GM19395 (cell line): ENCODE measurements around the gene SCNN1G.

Experiments
- ATAC-seq: cut with Tn5 transposase; IDR thresholded peaks from one replicate; pipeline ENCODE4 v1.9.1; 2021; ENCODE audit warnings: mild to moderate bottlenecking, moderate library complexity; ENCODE audit not compliant: unreplicated experiment

The SCNN1G gene

DNA sequence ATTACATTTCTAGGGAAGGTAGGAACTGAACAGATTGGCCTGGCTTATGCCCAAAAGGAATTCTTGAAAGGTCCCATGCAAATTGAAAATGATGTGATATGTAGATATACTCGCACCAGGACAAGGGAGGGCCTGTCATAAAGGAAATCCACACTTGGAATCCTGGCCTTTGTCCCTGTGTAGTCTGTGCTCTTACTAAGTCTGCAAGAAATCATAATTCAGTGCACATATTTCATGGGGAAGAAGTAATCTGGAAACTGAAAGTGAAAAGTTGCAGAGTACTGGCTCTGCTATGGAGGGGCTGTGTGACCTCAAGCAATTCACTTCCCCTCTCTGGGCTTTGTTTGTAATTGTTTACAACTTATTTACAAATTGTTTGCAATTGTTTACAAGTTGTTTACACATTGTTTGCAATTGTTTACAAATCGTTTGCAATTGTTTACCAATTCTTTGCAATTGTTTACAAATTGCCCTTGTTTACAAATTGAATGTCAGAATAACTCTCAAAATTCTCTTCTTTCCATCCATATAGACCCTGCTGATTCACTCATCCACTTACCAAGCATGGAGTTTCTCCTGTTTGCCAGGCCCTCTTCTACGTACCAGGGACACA is 12.9 kb downstream of the SCNN1G start:
- ATAC-seq, result no peak

DNA sequence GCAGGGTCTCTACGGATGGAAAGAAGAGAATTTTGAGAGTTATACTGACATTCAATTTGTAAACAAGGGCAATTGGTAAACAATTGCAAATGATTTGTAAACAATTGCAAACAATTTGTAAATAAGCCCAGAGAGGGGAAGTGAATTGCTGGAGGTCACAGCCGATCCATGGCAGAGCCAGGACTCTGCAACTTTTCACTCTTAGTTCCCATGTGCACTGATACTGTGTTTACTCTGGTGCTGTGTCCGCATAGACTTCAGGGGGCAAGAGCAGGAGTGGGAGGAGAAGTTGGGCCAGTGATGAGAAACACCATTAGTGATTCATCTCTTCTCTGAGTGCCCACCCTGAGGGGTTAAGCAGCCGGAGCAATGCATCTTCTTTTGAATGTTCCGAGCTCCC is 14.0 kb downstream of the SCNN1G start:
- ATAC-seq, result no peak

DNA sequence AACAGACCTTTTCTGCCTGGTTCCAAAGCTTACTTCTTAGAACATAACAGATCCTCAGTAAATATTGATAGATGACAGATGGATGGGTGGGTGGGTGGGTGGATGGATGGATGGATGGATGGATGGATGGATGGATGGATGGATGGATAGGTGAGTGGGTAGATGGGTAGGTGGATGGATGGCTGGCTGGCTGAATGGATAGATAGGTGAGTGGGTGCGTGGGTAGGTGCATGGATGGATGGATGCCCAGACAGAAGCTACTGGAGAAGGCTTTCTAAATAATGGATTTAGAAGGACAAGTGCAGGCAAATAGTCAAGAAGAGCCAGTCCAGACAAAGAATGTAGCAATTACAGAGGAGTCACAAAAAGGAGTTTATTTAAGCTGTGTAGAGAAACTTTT is 19.6 kb downstream of the SCNN1G start:
- no peak for ATAC-seq

DNA sequence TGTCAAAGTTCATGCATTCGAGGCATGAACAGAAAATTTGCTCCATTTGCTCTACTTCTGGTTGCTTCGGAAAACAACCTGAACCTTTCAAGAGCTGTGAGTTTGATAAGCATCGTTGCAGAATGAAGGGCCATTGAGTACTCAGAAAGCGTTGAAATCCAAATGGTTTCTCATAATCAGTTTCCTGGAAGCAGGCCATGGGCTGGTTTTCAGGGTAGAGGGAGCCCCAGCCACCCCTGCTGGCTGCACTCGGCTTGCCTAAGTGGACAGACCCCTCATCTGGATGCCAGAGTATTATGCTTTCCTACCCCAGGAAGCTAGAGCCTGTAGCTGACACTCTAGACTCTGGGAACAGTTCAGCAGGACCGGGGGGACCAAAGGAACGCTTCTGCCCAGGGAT is 24.4 kb downstream of the SCNN1G start:
- no peak for ATAC-seq

DNA sequence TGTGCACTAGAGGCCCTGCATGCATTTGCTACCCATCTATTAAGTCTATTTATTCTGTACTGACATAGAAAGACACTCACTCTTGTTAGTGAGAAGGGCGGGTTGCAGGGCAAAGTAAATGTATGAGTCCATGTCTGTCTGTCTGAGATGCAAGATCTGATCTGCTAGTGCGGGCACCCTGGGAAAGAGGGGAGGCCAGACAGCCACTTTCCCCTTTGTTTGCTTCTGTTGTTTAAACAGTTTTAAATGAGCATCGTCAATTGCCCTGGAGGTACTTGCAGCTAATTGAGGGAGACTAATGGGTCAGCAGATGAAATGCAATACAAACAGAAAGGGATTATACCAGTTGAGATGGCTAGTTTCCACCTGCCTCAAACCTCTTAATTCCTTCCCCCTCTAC is 24.9 kb downstream of the SCNN1G start:
- ATAC-seq, result no peak

DNA sequence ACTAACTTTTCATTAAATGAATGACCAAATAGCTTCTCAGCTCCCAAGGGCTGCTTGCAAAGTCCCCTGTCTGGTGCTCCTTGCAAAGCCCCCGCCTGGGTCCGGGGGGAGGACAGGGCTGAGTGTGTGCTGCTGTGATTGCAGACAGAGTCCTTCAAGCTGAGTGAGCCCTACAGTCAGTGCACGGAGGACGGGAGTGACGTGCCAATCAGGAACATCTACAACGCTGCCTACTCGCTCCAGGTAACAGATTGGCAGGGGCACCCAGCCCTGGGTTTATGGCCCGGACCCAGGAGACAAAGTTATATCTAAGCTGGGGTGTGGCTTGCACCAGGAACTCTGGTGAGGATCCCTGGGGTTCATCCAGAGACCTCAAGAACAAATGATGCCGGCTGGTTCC is 27.1 kb downstream of the SCNN1G start:
- ATAC-seq, result no peak

DNA sequence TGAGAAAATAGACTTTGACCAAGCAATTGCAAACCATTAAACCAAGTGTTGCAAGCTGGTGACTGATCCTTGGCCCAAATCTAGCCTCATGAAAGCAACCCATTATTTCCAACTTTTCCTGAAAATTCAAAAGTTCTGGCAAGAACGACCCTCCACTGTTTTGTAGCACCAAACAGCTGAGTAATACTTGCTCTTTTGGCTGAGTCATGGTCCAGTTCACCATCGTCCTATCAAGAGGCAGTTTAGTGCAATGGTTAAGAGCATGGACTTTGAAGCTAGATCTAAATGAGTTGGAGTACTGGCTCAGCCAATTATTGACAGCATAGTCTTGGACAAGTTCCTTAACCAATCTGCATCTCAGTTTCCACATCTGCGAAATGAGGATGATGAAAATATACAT is 31.3 kb downstream of the SCNN1G start:
- no peak for ATAC-seq

DNA sequence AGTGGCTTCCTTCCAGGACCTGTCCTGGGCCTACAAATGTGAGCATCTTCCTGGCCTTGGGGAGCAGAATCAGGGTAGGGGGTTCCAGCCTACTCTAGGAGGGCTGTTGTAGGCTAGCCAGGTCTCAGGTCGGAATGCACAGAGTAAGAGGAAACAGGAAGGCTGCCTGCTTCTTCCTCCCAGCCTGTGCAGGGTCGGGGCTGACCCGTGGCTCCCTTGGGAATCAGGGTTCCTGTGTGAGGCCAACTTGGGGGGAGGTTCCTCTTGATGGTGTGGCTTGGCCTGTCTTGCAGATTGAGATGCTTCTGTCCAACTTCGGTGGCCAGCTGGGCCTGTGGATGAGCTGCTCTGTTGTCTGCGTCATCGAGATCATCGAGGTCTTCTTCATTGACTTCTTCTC is 32.3 kb downstream of the SCNN1G start:
- ATAC-seq, result no peak

DNA sequence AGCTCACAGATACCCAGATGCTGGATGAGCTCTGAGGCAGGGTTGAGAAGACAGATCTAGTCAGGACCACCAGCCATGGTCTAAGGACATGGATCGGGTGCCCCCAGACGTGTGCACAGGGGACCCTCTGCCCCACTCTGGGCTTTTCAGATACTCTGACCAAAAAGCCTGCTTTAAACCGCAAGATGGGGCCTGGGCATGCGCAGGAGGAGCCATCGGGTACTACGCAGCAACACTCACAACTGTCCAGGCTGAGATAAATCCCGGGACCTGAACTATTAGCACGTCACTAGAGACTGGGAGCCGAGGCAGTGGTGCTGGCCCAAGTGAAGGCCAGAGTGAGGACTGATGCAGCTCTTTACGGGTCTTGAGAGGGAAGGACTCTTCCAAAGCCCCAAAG is 32.9 kb downstream of the SCNN1G start:
- no peak for ATAC-seq

DNA sequence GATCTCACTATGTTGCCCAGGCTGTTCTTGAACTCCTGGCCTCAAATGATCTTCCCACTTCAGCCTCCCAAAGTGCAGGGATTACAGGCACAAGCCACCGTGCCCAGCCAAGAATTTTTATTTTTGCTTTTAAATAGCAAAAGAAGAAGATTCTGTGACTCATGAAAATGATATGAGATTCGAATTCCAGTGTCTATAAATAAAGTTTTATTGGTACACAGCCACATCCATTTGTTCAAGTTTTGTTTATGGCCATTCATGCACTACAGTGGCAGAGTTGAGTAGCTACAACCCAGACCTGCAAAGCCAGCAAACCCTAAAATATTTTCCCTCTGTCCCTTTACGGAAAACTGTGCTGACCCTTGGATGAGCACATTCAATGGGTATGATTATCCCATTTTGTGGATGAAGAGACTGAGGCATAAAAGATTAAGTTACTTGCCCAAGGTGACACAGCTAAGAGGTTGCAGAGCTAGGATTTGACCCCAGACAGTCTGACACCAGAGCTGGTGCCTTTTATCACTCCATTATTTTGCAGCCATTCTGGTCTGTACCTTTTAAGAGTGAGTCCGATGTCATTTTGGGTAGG is 34.2 kb downstream of the SCNN1G start:
- ATAC-seq, result no peak

DNA sequence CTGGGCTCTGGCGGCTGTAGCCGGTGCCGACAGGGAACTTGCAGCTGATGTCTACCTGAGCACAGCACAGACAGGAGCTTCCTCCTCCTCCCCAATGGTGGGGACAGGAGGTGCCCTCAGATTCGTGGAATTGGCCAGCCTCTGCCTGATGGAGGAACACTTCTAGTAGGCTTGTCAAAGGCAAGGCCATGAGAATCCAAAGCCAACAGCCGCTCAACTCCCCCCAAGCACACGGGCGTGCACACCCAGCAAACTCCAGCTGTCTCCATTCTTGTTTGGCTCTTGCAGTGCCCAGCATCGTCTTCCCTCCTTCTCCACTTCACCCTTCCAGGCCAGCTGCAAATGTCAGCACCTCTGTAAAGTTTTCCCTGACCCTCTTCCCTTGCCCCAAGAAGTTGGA is 35.1 kb downstream of the SCNN1G start:
- no peak for ATAC-seq

DNA sequence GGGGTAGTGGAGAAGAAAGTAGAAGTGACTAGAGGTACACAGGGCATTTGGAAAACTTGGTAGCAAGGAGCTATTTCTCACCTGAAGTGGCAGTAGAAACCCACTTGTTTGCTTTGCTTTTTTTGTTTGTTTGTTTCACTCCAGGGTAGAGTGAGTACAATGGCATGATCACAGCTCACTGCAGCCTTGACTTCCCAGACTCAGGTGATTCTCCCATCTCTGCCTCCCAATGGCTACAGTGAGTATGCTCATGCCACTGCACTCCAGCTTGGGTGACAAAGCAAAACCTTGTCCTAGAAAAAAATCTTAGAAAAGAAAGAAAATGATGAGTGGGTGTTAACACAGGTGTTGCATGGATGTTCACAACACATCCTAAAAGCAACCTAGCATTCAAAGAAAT is 40.4 kb downstream of the SCNN1G start:
- ATAC-seq, result no peak

DNA sequence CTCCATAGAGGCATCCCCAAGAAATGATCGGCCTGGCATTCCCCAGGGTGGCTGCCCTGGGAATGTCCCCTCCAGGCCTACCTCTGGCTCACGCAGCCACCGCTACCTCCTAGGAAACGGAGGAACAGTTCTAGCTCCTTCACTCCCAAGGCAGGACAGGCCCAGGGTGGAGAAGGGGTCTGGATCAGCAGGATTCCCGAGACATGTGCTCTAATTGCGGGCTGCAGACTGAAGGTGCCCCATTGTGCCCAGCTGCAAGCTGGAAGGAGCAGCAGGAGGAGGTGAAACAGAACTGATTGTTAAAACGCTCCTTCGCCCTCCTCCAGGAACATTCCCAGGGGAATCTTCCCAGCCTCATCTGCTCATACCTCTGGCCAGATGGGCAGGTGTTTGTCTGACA is 40.8 kb downstream of the SCNN1G start:
- no peak for ATAC-seq

DNA sequence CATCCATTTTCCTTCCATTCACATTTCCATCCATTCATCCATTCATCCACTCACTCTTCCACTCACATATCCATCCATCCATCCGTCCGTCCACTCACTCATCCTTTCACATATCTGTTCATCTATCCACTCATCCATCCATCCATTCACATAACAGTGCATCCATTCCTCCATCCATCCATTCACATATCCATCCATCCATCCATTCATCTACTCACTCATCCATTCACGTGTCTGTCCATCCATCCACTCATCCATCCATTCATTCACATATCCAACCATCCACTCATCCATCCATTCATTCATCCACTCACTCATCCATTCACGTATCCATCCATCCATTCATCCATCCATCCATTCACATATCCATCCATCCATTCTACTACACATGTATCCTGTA is 42.6 kb downstream of the SCNN1G start:
- no peak for ATAC-seq

DNA sequence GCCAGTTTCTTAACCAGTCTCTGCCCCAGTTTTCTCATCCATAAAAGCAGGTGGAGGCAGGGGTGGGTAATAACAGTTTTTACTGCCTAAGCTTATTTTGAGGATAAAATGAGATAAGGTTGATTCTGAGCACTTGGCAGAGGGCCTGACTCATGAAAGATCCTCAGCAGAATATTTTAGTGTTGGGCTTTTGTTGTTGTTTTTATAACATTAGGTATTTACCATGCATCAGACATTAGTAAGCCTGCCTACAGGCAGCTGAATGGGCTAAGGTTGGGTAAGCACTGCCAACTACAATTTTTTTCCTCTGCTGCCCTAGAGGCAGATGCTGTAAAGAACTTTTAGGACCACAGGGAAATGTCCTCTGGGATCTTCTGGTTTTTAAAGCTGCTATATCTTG is 43.1 kb downstream of the SCNN1G start:
- ATAC-seq, result no peak

DNA sequence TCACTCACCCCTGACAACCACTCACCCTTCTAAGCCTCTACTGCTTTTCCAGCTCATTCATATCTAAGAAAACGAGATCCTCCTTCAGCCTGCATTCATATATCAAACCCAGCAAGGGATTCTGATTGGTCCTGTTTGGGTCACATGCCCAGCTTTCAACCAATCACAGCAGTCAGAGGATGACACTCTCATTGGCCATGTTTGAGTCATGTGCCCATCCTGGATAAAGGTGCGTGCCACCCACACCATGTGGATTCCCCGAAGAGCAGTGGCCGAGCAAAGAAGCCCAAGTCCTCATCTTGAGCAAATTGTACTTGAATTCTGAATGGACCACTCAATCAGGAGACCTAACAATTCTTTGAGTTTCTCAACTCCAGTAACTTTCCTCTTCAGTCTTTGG is 45.0 kb downstream of the SCNN1G start:
- no peak for ATAC-seq

DNA sequence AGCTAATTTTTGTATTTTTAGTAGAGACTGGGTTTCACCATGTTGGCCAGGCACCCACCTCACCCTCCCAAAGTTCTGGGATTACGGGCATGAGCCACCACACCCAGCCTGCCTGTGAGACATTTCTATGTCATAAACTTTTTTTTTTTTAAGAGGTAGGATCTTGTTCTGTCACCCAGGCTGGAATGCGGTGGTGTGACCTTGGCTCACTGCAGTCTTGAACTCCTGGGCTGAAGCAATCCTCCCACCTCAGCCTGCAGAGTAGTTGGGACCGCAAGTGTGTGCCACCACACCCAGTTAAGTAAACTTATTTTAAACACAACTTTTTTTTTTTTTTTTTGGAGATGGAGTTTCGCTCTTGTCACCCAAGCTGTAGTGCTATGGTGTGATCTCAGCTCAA is 47.2 kb downstream of the SCNN1G start:
- ATAC-seq, result no peak

DNA sequence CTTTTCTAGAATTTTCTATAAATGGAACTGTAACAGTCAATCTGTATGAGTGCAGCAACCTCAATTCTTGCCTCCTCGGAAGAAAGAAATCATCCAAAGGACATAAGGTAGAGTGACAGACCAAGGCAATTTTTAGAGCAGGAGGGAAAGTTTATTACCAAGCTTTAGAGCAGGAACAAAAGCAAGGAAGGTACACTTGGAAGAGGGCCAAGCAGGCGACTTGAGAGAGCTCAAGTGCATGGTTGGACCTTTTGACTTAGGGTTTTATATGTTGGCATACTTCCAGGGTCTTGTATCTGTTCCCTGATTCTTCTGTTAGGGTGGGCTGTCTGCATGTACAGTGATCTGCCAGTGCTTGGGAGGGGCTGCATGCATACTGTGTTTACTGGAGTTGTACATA is 50.3 kb downstream of the SCNN1G start:
- no peak for ATAC-seq

DNA sequence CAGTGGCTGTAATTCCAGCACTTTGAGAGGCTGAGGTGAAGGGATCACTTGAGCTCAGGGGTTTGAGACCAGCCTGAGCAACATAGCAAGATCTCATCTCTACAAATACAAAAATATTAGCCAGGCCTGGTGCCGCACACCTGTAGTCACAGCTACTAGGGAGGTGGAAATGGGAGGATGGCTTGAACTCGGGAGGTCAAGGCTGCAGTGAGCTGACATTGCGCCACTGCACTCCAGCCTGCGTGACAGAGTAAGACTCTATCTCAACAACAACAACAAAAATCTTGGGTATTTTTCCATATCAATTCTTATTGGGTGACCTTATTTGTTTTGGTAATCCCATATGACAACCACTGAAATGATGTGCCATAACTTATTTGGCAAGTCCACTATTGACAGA is 52.6 kb downstream of the SCNN1G start:
- ATAC-seq, result no peak

DNA sequence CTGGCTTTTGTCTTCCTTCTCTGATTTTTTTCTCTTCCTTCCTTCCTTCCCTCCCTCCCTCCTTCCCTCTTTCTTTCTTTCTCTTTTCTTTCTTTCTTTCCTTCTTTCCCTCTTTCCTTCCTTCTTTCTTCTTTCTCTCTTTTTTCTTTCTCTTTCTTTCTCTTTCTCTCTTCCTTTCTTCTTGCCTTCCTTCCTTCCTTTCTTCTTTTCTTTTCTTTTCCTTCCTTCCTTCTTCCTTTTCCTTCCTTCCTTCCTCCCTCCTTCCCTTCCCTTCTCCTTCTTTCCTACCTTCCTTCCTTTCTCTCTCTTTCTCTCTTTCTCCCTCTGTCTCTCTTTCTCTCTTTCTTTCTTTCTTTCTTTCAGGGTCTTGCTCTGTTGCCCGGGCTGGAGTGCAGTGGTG is 54.4 kb downstream of the SCNN1G start:
- ATAC-seq, result no peak

DNA sequence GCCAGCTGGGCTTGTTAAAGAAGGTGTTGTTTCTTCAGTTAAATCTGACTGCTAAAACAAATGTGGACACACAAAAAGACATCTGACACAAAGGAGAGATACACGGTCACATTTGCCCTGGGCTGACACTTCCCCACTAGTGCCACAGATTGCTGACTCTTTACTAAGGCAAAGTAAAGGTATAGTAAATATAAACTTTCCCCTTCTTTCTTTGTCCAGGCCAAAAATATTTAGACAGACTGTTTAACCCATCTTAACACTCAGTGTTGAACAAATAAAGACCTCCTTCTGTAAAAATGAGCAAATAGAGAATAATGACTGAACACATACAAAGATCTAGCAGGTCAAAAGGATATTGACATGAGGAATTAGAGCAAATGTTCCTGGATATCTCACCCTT is 58.4 kb downstream of the SCNN1G start:
- no peak for ATAC-seq

DNA sequence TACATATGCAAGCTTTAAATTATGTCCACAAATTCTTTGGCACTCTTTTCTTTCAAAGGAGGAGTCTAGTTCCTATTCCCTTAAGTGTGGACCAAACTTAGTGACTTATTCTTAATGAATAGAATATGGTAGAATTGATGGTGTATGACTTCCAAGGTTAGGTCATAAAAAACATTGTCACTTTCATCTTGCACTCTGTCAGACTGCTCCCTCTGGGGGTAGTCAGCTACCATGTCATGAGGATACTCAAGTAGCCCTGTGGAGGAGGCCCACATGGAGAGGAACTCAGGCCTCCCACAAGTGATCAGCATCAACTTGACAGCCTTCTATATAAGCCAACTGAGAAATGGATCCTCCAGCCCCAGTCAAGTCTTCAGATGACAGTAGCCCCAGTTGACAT is 61.6 kb downstream of the SCNN1G start:
- ATAC-seq, result no peak

DNA sequence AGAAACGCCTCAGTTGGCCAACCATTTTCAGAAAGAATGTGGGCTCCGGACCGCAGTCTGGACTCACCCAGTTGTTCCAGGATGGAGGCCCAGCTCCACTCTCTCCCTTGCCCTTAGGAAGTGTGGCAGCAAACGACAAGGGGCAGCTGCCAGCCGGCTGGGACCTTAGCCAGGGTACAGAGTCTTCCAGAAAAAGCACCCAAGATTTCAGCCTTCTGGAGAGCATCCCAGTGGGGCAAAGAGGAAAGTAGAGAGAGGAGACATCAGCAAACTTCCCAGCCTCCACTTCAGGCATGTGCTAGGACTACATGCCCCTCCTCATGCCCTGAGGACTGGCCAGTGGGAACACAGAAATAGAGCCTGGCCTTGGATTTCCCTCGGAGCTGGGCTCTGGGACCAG is 62.7 kb downstream of the SCNN1G start:
- no peak for ATAC-seq
